GM12801 (cell line): ENCODE measurements around the gene VPS8.

ENCODE experiments used
- CTCF ChIP-seq: IDR thresholded peaks from one replicate; pipeline ENCODE4 v1.5.1; 2011; ENCODE audit warnings: control low read depth; ENCODE audit not compliant: insufficient read length; ENCODE audit errors: extremely low read depth

VPS8 gene

GRCh38 chr3:184941408-184941807 lies 129.4 kb downstream of the VPS8 start:
- TF ChIP-seq CTCF = no peak

- no peak for TF ChIP-seq CTCF
Measured at GRCh38 chr3:184942735-184943134, 130.8 kb downstream of the VPS8 start.

GRCh38 chr3:184944241-184944640 lies 132.3 kb downstream of the VPS8 start:
- TF ChIP-seq CTCF = no peak

GRCh38 chr3:184945886-184946625 lies 134.1 kb downstream of the VPS8 start:
- no peak for TF ChIP-seq CTCF

- TF ChIP-seq CTCF = no peak
Measured at GRCh38 chr3:184946917-184947316, 135.0 kb downstream of the VPS8 start.

- no peak for TF ChIP-seq CTCF
Measured at GRCh38 chr3:184949251-184949965, 137.4 kb downstream of the VPS8 start.

GRCh38 chr3:184952671-184953070 lies 140.7 kb downstream of the VPS8 start:
- no peak for TF ChIP-seq CTCF
